ENCODE data around the gene SDHAF2. TPM values are rescaled to one million over a fixed set of nuclear protein-coding genes. Genes with fewer than 3 reads are reported as not detected.

SDHAF2 gene
- total RNA-seq, 1 donor from 2014 or later = 63.2 TPM

GRCh38 chr11:61495801-61496601 is 66.1 kb downstream of the SDHAF2 start:
- no peak for DNase-seq (ENCODE audit: low read depth)
- no peak for TF ChIP-seq CTCF (conservative IDR thresholded peaks at IDR 0.05; ENCODE audit: low read depth, low read length)
- no peak overlapping the region for H3K4me3 ChIP-seq (ENCODE audit: low read depth, low read length)

Other genes starting within 250 kb of the SDHAF2 start
- not detected in 2 replicates for gene PGA3, start 226.6 kb upstream of the SDHAF2 start, total RNA-seq
- not detected in 2 replicates for gene PGA4, start 207.8 kb upstream of the SDHAF2 start, total RNA-seq
- gene PGA5, start 188.9 kb upstream of the SDHAF2 start, total RNA-seq = not detected in 2 replicates
- 0.65 and 3.5 TPM in 2 replicates for gene VWCE, start 134.8 kb upstream of the SDHAF2 start, total RNA-seq
- gene DDB1, start 97.0 kb upstream of the SDHAF2 start, total RNA-seq = 175 and 218 TPM in 2 replicates
- gene TKFC, start 96.9 kb upstream of the SDHAF2 start, total RNA-seq = 22.3 and 22.9 TPM in 2 replicates
- gene CYB561A3, start 68.2 kb upstream of the SDHAF2 start, total RNA-seq = 22.1 and 42.0 TPM in 2 replicates
- gene TMEM138, start 67.8 kb upstream of the SDHAF2 start, total RNA-seq = 21.7 and 21.9 TPM in 2 replicates
- gene TMEM216, start 37.5 kb upstream of the SDHAF2 start, total RNA-seq = 8.3 and 10.6 TPM in 2 replicates
- gene CPSF7, start 149 bp upstream of the SDHAF2 start, total RNA-seq = 43.3 and 57.6 TPM in 2 replicates
- 0.36 TPM in 1 of 2 replicates, not detected in the other for gene LRRC10B, start 78.6 kb downstream of the SDHAF2 start, total RNA-seq
- gene SYT7, start 151.0 kb downstream of the SDHAF2 start, total RNA-seq = 0.23 TPM in 1 of 2 replicates, not detected in the other